Gastrocnemius medialis (tissue), 4 donors: ENCODE measurements around the gene TRAF7.

Experiments
- CTCF ChIP-seq, 5 experiments: fragments of 450-650 bp in 3 of 5; fragments of 200-600 bp in 2 of 5; sonication (generic) in 2 of 5; IDR thresholded peaks in 4 of 5; conservative IDR thresholded peaks in 1 of 5; 1 replicate in 4 of 5; 2 replicates in 1 of 5; pipeline ENCODE4 v1.5.1; 2016 to 2019; ENCODE audit warnings: antibody characterized with exemption in 5 of 5, mild to moderate bottlenecking in 3 of 5, moderate library complexity in 3 of 5
- POLR2A ChIP-seq, 2 donors: fragments of 450-650 bp; IDR thresholded peaks; one replicate each; pipeline ENCODE4 v1.6.1; 2017; ENCODE audit warnings: antibody characterized with exemption in 2 of 2, mild to moderate bottlenecking in 2 of 2, moderate library complexity in 2 of 2

GRCh38 chr16:2223942-2224486 lies 68.4 kb downstream of the TRAF7 start:
- TF ChIP-seq CTCF (IDR thresholded peaks at IDR 0.05 in 4 of 5, conservative IDR thresholded peaks at IDR 0.05 in 1 of 5), result peak in 3 of 5 experiments; percentile 11 to 33 (median 23)
- no peak for TF ChIP-seq POLR2A (IDR thresholded peaks at IDR 0.05)
